Esophagus squamous epithelium (tissue), 4 donors: ENCODE data around the gene PADI6.
"Not testable (repeated sequence)": the region's sequence is repeated elsewhere in the genome, so short reads cannot be mapped to it uniquely, and the experiment has no call there.

Source experiments
- POLR2A ChIP-seq, 4 donors: fragments of 450-650 bp; IDR thresholded peaks; one replicate each; pipeline ENCODE4 v1.6.1; 2017; ENCODE audit warnings: antibody characterized with exemption in 4 of 4, mild to moderate bottlenecking in 4 of 4, moderate library complexity in 3 of 4
- TF ChIP-seq, protein P1 (sequence below), 6 experiments: fragments of 450-650 bp in 4 of 6; fragments of 200-600 bp in 2 of 6; sonication (generic) in 2 of 6; IDR thresholded peaks; one replicate each; pipeline ENCODE4 v1.5.1; 2016 to 2019; ENCODE audit warnings: antibody characterized with exemption in 6 of 6, mild to moderate bottlenecking in 4 of 6, moderate library complexity in 4 of 6

DNA sequence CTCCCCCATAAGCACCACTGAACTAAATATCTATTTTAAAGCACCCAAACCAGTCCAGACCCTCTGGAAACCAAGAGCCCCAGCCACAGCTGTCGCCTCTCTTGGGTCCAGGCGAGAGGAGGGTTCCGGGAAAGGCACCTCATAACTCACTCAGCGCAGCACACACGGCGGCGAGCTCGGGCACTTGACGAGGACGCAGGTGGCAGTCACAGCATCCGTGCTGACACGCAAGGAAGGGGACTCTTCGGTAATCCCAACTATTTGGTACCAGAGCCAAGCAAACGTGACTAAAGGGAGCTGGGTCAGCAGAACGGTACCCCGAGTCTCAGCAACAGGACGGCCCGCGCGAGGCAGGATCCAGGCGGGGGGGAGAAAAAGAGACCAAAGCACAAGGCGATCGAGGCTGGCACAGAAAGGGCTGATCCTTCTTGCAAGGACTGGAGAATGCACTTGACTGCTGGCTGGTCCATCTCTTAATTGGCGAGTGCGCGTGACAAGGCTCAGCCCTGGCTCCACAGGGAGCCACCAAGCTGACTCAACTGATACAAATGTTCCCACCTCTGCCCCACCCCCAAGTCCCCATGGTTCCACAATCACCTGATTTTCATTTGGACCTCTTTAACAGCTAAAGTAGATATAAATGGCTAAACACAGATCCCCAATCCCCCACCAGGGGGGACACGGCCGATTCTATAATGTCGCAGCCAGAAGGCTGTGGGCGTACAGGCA, 36.0 kb downstream of the PADI6 start:
- TF ChIP-seq, protein P1, sequence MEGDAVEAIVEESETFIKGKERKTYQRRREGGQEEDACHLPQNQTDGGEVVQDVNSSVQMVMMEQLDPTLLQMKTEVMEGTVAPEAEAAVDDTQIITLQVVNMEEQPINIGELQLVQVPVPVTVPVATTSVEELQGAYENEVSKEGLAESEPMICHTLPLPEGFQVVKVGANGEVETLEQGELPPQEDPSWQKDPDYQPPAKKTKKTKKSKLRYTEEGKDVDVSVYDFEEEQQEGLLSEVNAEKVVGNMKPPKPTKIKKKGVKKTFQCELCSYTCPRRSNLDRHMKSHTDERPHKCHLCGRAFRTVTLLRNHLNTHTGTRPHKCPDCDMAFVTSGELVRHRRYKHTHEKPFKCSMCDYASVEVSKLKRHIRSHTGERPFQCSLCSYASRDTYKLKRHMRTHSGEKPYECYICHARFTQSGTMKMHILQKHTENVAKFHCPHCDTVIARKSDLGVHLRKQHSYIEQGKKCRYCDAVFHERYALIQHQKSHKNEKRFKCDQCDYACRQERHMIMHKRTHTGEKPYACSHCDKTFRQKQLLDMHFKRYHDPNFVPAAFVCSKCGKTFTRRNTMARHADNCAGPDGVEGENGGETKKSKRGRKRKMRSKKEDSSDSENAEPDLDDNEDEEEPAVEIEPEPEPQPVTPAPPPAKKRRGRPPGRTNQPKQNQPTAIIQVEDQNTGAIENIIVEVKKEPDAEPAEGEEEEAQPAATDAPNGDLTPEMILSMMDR (IDR thresholded peaks at IDR 0.05): not testable (repeated sequence)
- TF ChIP-seq POLR2A (IDR thresholded peaks at IDR 0.05): not testable (repeated sequence)
